ENCODE results near the gene SLC7A8.
"Not testable (repeated sequence)": the region's sequence is repeated elsewhere in the genome, so short reads cannot be mapped to it uniquely, and the experiment has no call there.

The SLC7A8 gene

DNA sequence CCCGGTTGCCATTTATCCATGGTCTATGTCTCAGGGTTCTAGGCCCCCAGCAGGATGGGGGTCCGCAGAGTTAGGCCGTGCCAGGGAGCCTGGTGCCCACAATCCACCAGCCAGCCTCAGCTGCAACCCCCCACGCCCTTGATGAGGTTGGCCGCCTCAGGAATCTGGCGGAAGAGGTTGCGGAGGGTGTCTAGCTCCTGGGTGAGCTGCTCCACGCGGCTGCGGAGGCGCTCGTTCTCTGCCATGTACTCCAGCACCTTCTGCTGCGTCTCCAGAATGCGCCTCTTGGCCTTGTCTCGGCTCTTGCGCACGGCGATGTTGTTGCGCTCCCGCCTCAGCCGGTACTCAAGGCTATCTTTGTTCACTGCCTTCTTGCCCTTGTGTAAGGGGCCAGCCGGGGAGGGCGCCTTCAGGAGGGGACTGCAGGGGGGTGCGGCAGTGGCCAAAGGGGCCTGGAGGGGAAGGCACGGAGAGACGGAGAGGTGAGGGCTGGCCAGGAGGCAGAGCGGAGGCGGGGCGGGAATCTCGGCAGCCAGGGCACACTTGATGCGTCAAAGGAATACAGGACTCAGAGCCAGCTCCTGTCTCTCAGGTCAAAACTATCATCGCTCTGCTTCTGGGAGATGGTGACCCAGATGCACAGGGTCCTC lies 66.0 kb downstream of the SLC7A8 start:
- no peak for DNase-seq (ENCODE audit: insufficient read length, low spot score)
- FAIRE-seq: no peak

- FAIRE-seq (no peak), DNase-seq (ENCODE audit: insufficient read length, low spot score) (no peak)
These were observed 67.5 kb downstream of the SLC7A8 start for GRCh38 chr14:23115918-23116317.

DNA sequence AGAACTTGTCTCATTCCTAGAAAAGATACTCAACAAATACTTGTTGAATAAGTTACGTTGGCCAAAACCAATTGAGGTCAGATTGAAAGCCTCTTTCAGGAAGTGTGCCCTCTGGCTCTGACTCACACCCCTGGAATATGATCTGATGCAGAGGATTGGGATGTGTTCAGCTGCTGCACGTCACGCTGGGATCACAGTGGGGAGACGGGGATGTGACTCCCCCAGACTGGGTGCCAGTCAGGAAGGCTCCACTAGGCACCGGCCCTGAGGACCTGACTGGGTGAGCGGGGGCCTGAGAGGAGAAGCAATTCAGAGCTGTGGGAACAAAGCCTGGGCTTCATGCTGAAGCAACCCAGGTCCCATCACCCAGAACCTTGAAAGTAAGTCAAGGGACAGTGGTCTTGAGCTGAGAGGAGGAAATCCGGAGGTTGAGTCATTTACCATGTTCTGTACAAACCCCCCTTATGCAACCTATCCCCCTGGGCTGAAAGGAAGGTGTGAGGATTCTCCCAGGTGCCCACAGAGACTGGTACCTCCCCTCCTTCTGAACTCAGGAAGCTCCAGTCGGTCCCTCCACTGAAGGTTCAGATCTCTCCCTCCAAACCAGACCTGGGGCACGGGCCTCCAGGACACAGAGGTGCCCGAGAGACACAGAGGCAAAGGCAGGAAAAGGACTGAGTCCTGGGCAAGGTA lies 68.3 kb downstream of the SLC7A8 start:
- FAIRE-seq (no peak), DNase-seq (ENCODE audit: insufficient read length, low spot score) (peak; percentile 84)

DNA sequence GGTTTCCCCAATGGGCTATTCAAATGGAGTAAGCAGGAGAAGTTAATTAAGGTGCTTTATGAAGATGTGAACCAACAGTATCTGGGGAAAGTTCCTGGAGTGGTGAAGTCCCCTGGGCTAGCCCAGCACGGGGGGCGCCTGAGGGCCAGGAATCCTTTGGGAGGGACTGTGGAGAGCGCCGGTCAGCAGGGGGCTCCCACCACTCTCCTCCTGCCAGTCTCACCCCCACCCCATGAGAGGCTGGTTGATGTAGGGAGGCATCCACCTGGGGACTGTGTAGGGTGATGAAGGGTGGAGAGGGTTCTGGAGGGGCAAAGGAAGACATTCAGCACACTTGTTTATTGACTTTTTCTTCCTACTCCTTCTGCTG lies 68.8 kb downstream of the SLC7A8 start:
- DNase-seq (ENCODE audit: insufficient read length, low spot score): no peak
- no peak for FAIRE-seq

DNA sequence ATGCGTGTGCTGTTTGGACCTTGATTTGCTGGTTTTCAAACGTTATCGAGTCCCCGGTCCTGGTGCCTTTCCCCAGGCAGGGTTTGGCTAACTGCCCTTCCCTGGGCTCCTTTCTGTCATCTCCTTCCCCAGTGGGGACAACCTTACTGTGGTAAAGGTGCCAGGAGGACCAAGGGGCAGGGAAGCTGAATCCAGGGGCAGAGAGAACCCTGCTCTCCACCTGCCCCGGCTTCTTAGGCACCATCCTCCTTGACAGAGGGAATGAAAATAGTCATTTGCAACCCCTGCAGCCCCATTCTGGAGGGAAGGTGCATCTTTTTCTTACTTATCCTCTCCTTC lies 69.4 kb downstream of the SLC7A8 start:
- FAIRE-seq (no peak), DNase-seq (ENCODE audit: insufficient read length, low spot score) (no peak)

GRCh38 chr14:23113431-23114119 lies 69.9 kb downstream of the SLC7A8 start:
- DNase-seq (ENCODE audit: insufficient read length, low spot score): no peak
- FAIRE-seq: no peak

DNA sequence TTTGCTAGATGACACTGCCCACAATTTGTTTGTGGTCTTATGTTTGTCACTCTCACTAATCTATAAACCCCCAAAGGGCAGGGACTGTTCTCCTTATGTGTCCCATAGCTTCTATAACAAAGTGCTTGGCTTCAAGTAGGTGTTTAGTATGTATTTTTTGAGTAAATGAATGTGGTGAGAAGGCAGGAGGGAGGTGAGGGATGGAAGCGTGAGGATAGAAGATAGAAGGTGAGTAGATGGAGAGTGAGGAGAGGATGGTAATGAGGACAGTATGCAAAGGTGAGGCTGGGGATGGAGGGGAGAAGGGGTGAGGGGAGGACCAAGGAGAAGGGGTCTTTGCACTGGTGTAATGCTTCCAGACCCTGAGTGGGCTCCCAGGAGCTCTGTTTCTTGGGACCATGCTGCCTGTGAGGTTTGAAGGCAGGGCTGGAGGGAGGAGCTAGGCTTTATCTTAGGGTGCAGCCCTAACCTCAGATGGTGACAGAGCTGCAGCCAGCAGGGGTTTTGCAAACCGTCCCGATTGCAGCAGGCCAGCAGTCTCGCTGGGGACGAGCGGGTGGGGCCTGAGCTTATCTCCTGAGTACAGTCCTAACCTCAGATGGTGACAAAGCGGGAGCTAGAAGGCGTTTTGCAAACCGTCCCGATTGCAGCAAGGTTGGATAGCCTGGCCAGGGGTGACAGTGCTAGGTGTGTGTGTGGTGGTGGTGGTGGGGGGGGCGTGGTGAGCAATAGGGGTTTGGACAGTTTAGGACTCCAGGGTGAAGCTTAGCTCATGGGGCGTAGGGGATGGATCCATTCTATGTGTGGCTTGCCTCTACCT lies 70.9 kb downstream of the SLC7A8 start:
- DNase-seq (ENCODE audit: insufficient read length, low spot score): no peak

GRCh38 chr14:23110579-23111365 lies 72.7 kb downstream of the SLC7A8 start:
- DNase-seq (ENCODE audit: insufficient read length, low spot score) (no peak), FAIRE-seq (no peak)

More for the DNA sequence above, 70.9 kb downstream of the SLC7A8 start:
- FAIRE-seq: no peak

- FAIRE-seq: no peak
- DNase-seq (ENCODE audit: insufficient read length, low spot score): no peak
These were observed 73.7 kb downstream of the SLC7A8 start for GRCh38 chr14:23109769-23110168.

GRCh38 chr14:23108169-23108568 lies 75.3 kb downstream of the SLC7A8 start:
- not testable (repeated sequence) for FAIRE-seq; DNase-seq (ENCODE audit: insufficient read length, low spot score)

GRCh38 chr14:23107620-23108019 lies 75.8 kb downstream of the SLC7A8 start:
- FAIRE-seq; DNase-seq (ENCODE audit: insufficient read length, low spot score): not testable (repeated sequence)

DNA sequence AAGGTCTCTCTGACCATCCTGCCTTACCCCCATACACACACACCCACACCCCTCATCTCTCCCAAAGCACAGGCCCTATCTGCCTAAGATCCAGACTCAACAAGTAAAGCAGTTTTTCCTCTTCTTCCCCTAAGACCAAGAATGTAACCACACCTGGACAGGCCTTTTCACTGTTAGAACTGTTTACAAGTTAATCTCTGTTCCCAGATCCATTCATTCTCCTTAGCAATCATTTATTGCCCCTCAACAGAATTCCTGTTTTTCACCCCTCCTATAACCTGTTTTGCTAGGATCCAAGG lies 76.8 kb downstream of the SLC7A8 start:
- no peak for FAIRE-seq
- no peak for DNase-seq (ENCODE audit: insufficient read length, low spot score)

GRCh38 chr14:23105348-23105824 lies 78.1 kb downstream of the SLC7A8 start:
- DNase-seq (ENCODE audit: insufficient read length, low spot score) (no peak), FAIRE-seq (no peak)

DNA sequence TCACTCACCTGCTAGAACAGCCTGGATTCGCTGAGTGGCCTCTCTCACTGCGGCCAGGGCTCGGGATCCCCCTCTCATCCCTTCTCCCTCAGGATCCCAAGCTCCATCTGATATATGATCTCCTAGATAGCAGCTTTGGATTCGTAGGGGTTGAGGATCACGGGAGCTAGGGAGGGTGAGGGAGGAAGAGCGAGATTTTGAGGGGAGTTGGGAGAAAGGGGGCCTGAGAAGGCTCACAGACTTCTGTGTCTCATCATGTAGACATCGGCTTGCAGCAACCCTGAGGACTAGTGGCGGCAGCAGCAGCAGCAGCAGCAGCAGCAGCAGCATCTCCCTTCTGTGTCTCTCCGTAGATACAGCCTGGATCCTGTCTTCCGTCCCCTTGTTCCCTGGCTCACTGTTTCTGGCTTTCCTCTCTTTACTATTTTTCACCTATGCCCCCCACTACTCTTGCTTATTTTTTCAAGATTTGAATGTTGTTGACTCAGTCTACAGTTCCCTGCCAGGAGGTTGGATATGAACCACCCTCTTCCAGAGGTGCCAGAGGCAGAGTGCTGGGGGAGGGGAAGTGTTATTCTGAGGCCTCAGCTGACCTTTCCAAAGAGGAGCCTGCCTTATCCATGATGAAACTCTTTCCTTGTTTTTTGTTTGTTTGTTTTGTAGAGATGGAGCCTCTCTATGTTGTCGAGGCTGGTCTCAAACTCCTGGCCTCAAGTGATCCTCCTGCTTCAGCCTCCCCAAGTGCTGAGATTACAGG lies 78.7 kb downstream of the SLC7A8 start, which contains the start of gene CIROP:
Gene CIROP (minus strand): TSS at position 399 of the 757 bp plus-strand sequence. CDS start 69 bp downstream, at position 330.
- DNase-seq (ENCODE audit: insufficient read length, low spot score) (no peak), FAIRE-seq (no peak)

- FAIRE-seq: no peak
- no peak for DNase-seq (ENCODE audit: insufficient read length, low spot score)
These were observed 79.3 kb downstream of the SLC7A8 start for GRCh38 chr14:23104070-23104590.

GRCh38 chr14:23103581-23103980 lies 79.9 kb downstream of the SLC7A8 start:
- DNase-seq (ENCODE audit: insufficient read length, low spot score) (no peak), FAIRE-seq (no peak)

DNA sequence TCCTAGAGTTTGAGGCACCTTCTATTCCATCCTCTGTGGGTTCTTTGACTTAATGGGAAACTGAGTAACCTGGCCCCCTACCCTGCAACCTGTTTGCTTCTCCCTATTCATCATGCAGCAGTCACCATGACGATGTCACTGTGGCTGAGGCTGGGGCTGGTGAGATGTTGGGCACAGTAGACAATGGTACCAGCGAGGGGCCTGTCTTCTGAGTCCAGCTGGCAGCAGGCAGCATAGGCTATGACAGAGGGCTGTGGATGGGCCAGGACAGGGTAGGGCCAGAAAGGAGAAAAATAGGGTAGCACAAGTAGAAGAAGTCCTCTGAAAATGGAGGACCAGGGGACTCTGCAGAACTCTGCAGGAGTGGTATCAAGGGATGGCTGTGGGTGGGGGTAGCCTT lies 80.7 kb downstream of the SLC7A8 start:
- DNase-seq (ENCODE audit: insufficient read length, low spot score) (no peak), FAIRE-seq (no peak)

DNA sequence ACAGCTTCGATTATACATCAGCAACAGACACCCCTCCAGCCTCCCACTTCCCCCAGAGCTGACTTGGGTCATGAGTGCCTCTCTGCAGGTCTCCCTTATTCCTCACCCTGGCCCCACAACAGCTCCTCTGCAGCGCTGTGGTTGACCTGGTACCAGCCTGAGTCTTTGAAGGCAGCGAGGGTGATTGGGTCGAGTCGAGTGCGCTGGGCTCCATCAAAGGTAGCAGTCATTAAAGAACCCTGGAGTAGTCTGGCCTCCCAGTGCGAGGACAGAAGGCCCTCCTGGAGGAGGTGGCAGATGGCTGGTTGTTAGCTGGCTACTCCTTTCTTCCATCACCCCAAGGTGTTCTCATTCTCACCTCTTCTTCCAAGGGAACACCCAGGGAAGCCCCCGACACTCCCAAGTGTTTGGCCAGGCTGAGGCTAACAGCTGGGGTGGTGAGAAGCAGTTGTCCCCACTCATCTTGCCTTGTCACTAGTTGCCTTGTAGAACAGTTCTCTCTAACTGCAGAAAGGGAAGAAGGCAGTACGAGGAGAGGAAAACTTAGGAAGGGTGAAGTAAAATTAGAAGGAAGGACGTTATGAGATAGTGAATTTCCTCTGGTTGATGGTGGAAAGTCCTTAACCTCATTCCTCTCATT lies 81.4 kb downstream of the SLC7A8 start:
- no peak for DNase-seq (ENCODE audit: insufficient read length, low spot score)
- FAIRE-seq: no peak
